Measurements from ENCODE around the gene BRSK2.
A peak's percentile ranks its signal among the peaks of the same experiment; 100 is the strongest.

BRSK2 gene

DNA sequence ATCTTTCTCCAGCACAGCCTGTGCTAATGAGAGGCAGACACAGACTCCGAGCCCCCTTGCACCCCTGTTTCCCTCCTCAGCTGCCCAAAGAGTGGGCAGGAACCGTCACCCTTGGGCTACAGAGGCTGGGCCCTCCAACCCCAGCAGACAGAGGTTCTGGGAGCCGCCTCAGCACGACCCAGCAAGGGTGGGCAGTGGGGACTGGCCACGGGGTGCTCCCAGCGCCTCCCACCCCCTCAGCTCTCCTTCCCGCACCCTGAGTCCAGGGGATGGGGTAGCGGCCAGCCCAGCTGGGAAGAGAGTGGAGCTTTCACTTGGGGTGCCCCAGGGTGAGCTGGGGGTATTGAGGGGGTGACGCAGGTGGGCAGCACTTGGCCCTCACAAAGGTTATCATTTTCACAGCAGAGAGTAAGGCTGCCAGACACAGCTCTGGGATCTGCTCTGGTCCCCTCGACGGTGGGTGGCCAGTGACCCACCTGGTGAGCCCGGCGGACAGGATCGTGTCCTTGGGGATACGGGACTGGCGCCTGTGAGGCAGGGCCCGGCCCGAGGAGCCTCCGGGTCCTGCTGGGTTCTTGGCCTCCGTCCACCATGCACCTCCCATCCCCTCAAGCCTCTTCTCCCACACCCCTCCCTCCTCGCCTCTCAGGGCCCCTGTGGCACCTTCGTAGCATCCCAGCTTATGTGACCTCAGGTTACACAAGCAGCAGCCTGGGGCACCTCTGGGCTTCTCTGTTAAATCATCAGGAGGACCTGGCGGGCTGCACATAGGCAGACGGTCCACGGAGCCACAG, 14.4 kb upstream of the BRSK2 start:
- Histone ChIP-seq H3K27me3 (ENCODE audit: control insufficient read depth, insufficient read depth, low read length) (no peaks in the 10 kb centered on the region), H3K4me1 (ENCODE audit: control insufficient read depth, insufficient read depth, low read length) (no peaks in the 10 kb centered on the region)
- WGBS (ENCODE audit: insufficient coverage, insufficient read length): no CpG with 5 or more reads among the region's 25 CpGs

GRCh38 chr11:1375955-1376258, 13.8 kb upstream of the BRSK2 start:
- Histone ChIP-seq H3K27ac (ENCODE audit: low read length) (no peak overlapping the region), H3K4me1 (ENCODE audit: control insufficient read depth, insufficient read depth, low read length) (no peaks in the 10 kb centered on the region), H3K36me3 (ENCODE audit: control insufficient read depth, insufficient read depth, low read length) (no peaks in the 10 kb centered on the region; the same call in 1 of the 2 replicates), H3K4me3 (ENCODE audit: low read length) (no peak overlapping the region), H3K9me3 (ENCODE audit: control insufficient read depth, insufficient read depth, low read length) (no peaks in the 10 kb centered on the region), H3K27me3 (ENCODE audit: control insufficient read depth, insufficient read depth, low read length) (no peaks in the 10 kb centered on the region)
- no peak for DNase-seq (ENCODE audit: low read depth, low spot score)
- WGBS (ENCODE audit: insufficient coverage, insufficient read length): no CpG with 5 or more reads among the region's 17 CpGs

More for the DNA sequence above, 14.4 kb upstream of the BRSK2 start:
- Histone ChIP-seq H3K4me3 (ENCODE audit: low read length) (no peak overlapping the region), H3K27ac (ENCODE audit: low read length) (no peak overlapping the region), H3K9me3 (ENCODE audit: control insufficient read depth, insufficient read depth, low read length) (no peaks in the 10 kb centered on the region), H3K36me3 (ENCODE audit: control insufficient read depth, insufficient read depth, low read length) (no peaks in the 10 kb centered on the region; the same call in 1 of the 2 replicates)
- DNase-seq (ENCODE audit: low read depth, low spot score): no peak

GRCh38 chr11:1377231-1377780, 12.4 kb upstream of the BRSK2 start:
- DNase-seq (ENCODE audit: low read depth, low spot score): no peak
- WGBS (ENCODE audit: insufficient coverage, insufficient read length): no CpG with 5 or more reads among the region's 14 CpGs
- no peaks in the 10 kb centered on the region for H3K27me3 ChIP-seq (ENCODE audit: control insufficient read depth, insufficient read depth, low read length)

GRCh38 chr11:1381793-1382425, 7.8 kb upstream of the BRSK2 start:
- Histone ChIP-seq H3K36me3 (ENCODE audit: control insufficient read depth, insufficient read depth, low read length) (no peaks in the 10 kb centered on the region; the same call in 1 of the 2 replicates), H3K27me3 (ENCODE audit: control insufficient read depth, insufficient read depth, low read length) (no peaks in the 10 kb centered on the region), H3K4me3 (ENCODE audit: low read length) (no peak overlapping the region), H3K27ac (ENCODE audit: low read length) (no peak overlapping the region), H3K9me3 (ENCODE audit: control insufficient read depth, insufficient read depth, low read length) (no peaks in the 10 kb centered on the region), H3K4me1 (ENCODE audit: control insufficient read depth, insufficient read depth, low read length) (peaks cover 2% of the 10 kb centered on the region; the same call in 1 of the 2 replicates)
- WGBS (ENCODE audit: insufficient coverage, insufficient read length): no CpG with 5 or more reads among the region's 10 CpGs
- DNase-seq (ENCODE audit: low read depth, low spot score): no peak

More at GRCh38 chr11:1377231-1377780, 12.4 kb upstream of the BRSK2 start:
- no peak overlapping the region for H3K27ac ChIP-seq (ENCODE audit: low read length)
- no peaks in the 10 kb centered on the region for H3K4me1 ChIP-seq (ENCODE audit: control insufficient read depth, insufficient read depth, low read length)
- no peaks in the 10 kb centered on the region for H3K9me3 ChIP-seq (ENCODE audit: control insufficient read depth, insufficient read depth, low read length)
- no peaks in the 10 kb centered on the region; the same call in 1 of the 2 replicates for H3K36me3 ChIP-seq (ENCODE audit: control insufficient read depth, insufficient read depth, low read length)
- H3K4me3 ChIP-seq (ENCODE audit: low read length): no peak overlapping the region

- Histone ChIP-seq H3K27ac (ENCODE audit: low read length) (no peak overlapping the region), H3K27me3 (ENCODE audit: control insufficient read depth, insufficient read depth, low read length) (no peaks in the 10 kb centered on the region), H3K9me3 (ENCODE audit: control insufficient read depth, insufficient read depth, low read length) (no peaks in the 10 kb centered on the region), H3K36me3 (ENCODE audit: control insufficient read depth, insufficient read depth, low read length) (no peaks in the 10 kb centered on the region; the same call in 1 of the 2 replicates), H3K4me3 (ENCODE audit: low read length) (no peak overlapping the region; the same call in 1 of the 2 replicates), H3K4me1 (ENCODE audit: control insufficient read depth, insufficient read depth, low read length) (peaks cover 2% of the 10 kb centered on the region; the same call in 1 of the 2 replicates)
- WGBS (ENCODE audit: insufficient coverage, insufficient read length): no CpG with 5 or more reads among the region's 23 CpGs
- no peak for DNase-seq (ENCODE audit: low read depth, low spot score)
These were observed 7.3 kb upstream of the BRSK2 start for GRCh38 chr11:1382429-1382828.

- no CpG with 5 or more reads among the region's 56 CpGs for WGBS (ENCODE audit: insufficient coverage, insufficient read length)
- Histone ChIP-seq H3K9me3 (ENCODE audit: control insufficient read depth, insufficient read depth, low read length) (no peaks in the 10 kb centered on the region), H3K4me1 (ENCODE audit: control insufficient read depth, insufficient read depth, low read length) (peaks cover 2% of the 10 kb centered on the region; the same call in 1 of the 2 replicates), H3K4me3 (ENCODE audit: low read length) (peak overlapping the region; percentile 41; the same call in 1 of the 2 replicates), H3K27me3 (ENCODE audit: control insufficient read depth, insufficient read depth, low read length) (no peaks in the 10 kb centered on the region), H3K27ac (ENCODE audit: low read length) (no peak overlapping the region), H3K36me3 (ENCODE audit: control insufficient read depth, insufficient read depth, low read length) (no peaks in the 10 kb centered on the region; the same call in 1 of the 2 replicates)
- no peak for DNase-seq (ENCODE audit: low read depth, low spot score)
These were observed 6.7 kb upstream of the BRSK2 start for GRCh38 chr11:1382831-1383607.

DNA sequence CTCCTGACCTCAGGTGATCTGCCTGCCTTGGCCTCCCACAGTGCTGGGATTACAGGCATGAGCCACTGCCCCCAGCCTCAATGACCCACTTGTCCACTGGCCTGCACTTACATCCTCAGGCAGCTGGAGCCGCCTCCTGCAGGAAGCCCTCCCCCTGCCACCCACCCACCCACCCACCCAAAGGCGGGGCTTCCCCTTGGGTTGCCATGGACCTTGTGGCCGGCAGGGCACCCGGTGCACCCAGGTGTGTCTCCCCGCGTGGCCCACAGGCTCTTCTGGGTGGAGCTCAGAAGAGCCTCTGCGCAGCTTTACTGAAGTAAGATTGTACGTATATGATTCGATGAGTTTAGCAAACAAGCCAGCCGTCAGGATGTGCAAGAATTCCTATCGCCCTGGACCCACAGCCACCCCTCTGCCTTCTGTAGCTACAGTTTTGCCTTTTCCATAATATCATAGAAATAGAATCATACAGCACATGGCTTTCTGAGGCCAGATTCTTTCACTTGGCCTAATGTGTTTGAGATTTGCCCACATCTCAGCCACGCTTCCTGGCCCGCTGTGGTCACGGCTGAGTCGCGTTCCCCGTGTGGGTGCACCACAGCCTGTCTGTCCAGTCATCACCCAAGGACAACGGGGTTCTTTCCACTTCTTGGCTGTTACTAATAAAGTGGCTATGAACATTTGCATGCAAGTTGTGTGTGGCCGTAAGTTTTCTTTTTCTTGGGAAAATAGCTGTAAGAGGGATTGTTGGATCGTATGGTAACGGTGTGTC, 5.3 kb upstream of the BRSK2 start:
- WGBS (ENCODE audit: insufficient coverage, insufficient read length): no CpG with 5 or more reads among the region's 21 CpGs
- Histone ChIP-seq H3K36me3 (ENCODE audit: control insufficient read depth, insufficient read depth, low read length) (no peaks in the 10 kb centered on the region; the same call in 1 of the 2 replicates), H3K9me3 (ENCODE audit: control insufficient read depth, insufficient read depth, low read length) (no peaks in the 10 kb centered on the region), H3K27ac (ENCODE audit: low read length) (no peak overlapping the region), H3K27me3 (ENCODE audit: control insufficient read depth, insufficient read depth, low read length) (peaks cover 2% of the 10 kb centered on the region; the same call in 1 of the 2 replicates), H3K4me1 (ENCODE audit: control insufficient read depth, insufficient read depth, low read length) (peaks cover 7% of the 10 kb centered on the region), H3K4me3 (ENCODE audit: low read length) (no peak overlapping the region)
- DNase-seq (ENCODE audit: low read depth, low spot score): no peak

- WGBS (ENCODE audit: insufficient coverage, insufficient read length): no CpG with 5 or more reads among the region's 10 CpGs
These were observed 2.2 kb upstream of the BRSK2 start for GRCh38 chr11:1387521-1387920.

GRCh38 chr11:1387961-1388762, 1.6 kb upstream of the BRSK2 start:
- peak overlapping the region; percentile 53 for H3K4me3 ChIP-seq (ENCODE audit: low read length)
- H3K36me3 ChIP-seq (ENCODE audit: control insufficient read depth, insufficient read depth, low read length): no peaks in the 10 kb centered on the region; the same call in 1 of the 2 replicates
- no peaks in the 10 kb centered on the region for H3K9me3 ChIP-seq (ENCODE audit: control insufficient read depth, insufficient read depth, low read length)
- no peak overlapping the region for H3K27ac ChIP-seq (ENCODE audit: low read length)
- peaks cover 7% of the 10 kb centered on the region for H3K4me1 ChIP-seq (ENCODE audit: control insufficient read depth, insufficient read depth, low read length)
- peaks cover 2% of the 10 kb centered on the region; the same call in 1 of the 2 replicates for H3K27me3 ChIP-seq (ENCODE audit: control insufficient read depth, insufficient read depth, low read length)
- no peak for DNase-seq (ENCODE audit: low read depth, low spot score)
- no CpG with 5 or more reads among the region's 22 CpGs for WGBS (ENCODE audit: insufficient coverage, insufficient read length)

More at GRCh38 chr11:1387521-1387920, 2.2 kb upstream of the BRSK2 start:
- Histone ChIP-seq H3K36me3 (ENCODE audit: control insufficient read depth, insufficient read depth, low read length) (no peaks in the 10 kb centered on the region; the same call in 1 of the 2 replicates), H3K4me3 (ENCODE audit: low read length) (no peak overlapping the region), H3K9me3 (ENCODE audit: control insufficient read depth, insufficient read depth, low read length) (no peaks in the 10 kb centered on the region), H3K27ac (ENCODE audit: low read length) (no peak overlapping the region), H3K4me1 (ENCODE audit: control insufficient read depth, insufficient read depth, low read length) (peaks cover 9% of the 10 kb centered on the region), H3K27me3 (ENCODE audit: control insufficient read depth, insufficient read depth, low read length) (peaks cover 2% of the 10 kb centered on the region; the same call in 1 of the 2 replicates)
- no peak for DNase-seq (ENCODE audit: low read depth, low spot score)

Data from iPS DF 6.9 (cell line).